ENCODE results near the gene PCCA. TPM values are rescaled to one million over a fixed set of nuclear protein-coding genes. Genes with fewer than 3 reads are reported as not detected.

Gene PCCA
- total and polyA plus RNA-seq, 4 donors: 17.7 to 37.4 (median 22.6) TPM

- WGBS, 2 donors: 93 to 94% methylated on average over 3 of the region's 3 CpGs
- no peak overlapping the region for H3K4me3 ChIP-seq (ENCODE audit: low read length in 2 of 2)
- no peaks in the 10 kb centered on the region for H3K9me3 ChIP-seq (ENCODE audit: control insufficient read depth, low read length)
- no peaks in the 10 kb centered on the region for H3K36me3 ChIP-seq (ENCODE audit: control insufficient read depth in 1 of 2, insufficient read depth in 2 of 2, low read length in 1 of 2)
- DNase-seq (no peak), ATAC-seq (ENCODE audit: low FRiP score) (no peak)
- H3K27me3 ChIP-seq (ENCODE audit: control insufficient read depth in 1 of 2, insufficient read depth in 2 of 2, low read length in 1 of 2): no peaks in the 10 kb centered on the region
- no peak overlapping the region for H3K27ac ChIP-seq (ENCODE audit: low read depth in 1 of 2, low read length in 2 of 2)
- intact Hi-C loops (cut with DNase I): no loop called here
- H3K4me1 ChIP-seq (ENCODE audit: control insufficient read depth in 1 of 2, insufficient read depth in 2 of 2, low read length in 2 of 2): no peaks in the 10 kb centered on the region
Measured at GRCh38 chr13:100179276-100179675, 90.4 kb downstream of the PCCA start.

GRCh38 chr13:100182900-100183490 is 94.1 kb downstream of the PCCA start:
- Histone ChIP-seq H3K27ac (ENCODE audit: low read depth in 1 of 2, low read length in 2 of 2) (no peak overlapping the region), H3K36me3 (ENCODE audit: control insufficient read depth in 1 of 2, insufficient read depth in 2 of 2, low read length in 1 of 2) (no peaks in the 10 kb centered on the region), H3K4me1 (ENCODE audit: control insufficient read depth in 1 of 2, insufficient read depth in 2 of 2, low read length in 2 of 2) (no peaks in the 10 kb centered on the region), H3K9me3 (ENCODE audit: control insufficient read depth, low read length) (no peaks in the 10 kb centered on the region), H3K4me3 (ENCODE audit: low read length in 2 of 2) (no peak overlapping the region), H3K27me3 (ENCODE audit: control insufficient read depth in 1 of 2, insufficient read depth in 2 of 2, low read length in 1 of 2) (no peaks in the 10 kb centered on the region)
- intact Hi-C loops (cut with DNase I): no loop called here
- ATAC-seq (ENCODE audit: low FRiP score) (no peak), DNase-seq (no peak)
- 89% methylated on average over 4 of the region's 4 CpGs for WGBS, 2 donors

- DNase-seq: no peak
- H3K27ac ChIP-seq (ENCODE audit: low read depth in 1 of 2, low read length in 2 of 2): no peak overlapping the region
- H3K9me3 ChIP-seq (ENCODE audit: control insufficient read depth, low read length): no peaks in the 10 kb centered on the region
- intact Hi-C loops (cut with DNase I): no loop called here
- H3K4me1 ChIP-seq (ENCODE audit: control insufficient read depth in 1 of 2, insufficient read depth in 2 of 2, low read length in 2 of 2): no peaks in the 10 kb centered on the region
- H3K27me3 ChIP-seq (ENCODE audit: control insufficient read depth in 1 of 2, insufficient read depth in 2 of 2, low read length in 1 of 2): no peaks in the 10 kb centered on the region
- H3K4me3 ChIP-seq (ENCODE audit: low read length in 2 of 2): no peak overlapping the region
- 95 to 98% methylated on average over 3 of the region's 3 CpGs for WGBS, 2 donors
- H3K36me3 ChIP-seq (ENCODE audit: control insufficient read depth in 1 of 2, insufficient read depth in 2 of 2, low read length in 1 of 2): no peaks in the 10 kb centered on the region
- ATAC-seq (ENCODE audit: low FRiP score): no peak
Measured at GRCh38 chr13:100184095-100184494, 95.2 kb downstream of the PCCA start.

DNA sequence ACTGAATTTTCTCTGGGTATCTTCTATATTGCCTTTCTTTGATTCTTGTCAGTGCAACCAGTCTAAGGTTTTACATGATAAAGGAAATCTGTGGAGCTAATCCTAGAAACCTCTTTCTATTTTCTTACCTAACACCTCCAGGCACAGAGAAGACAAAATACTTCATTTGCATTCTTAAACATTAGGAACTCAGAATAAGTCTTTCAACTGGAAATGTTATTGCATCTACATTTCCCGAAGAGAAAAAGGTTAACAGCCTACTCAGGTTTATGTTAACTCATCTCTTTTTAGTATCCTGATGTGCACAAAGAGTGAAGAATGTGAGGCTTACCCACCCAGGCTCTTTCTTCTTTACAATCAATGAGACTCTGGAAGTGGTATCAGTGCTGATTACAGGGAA is 106.7 kb downstream of the PCCA start:
- no peaks in the 10 kb centered on the region for H3K36me3 ChIP-seq (ENCODE audit: control insufficient read depth in 1 of 2, insufficient read depth in 2 of 2, low read length in 1 of 2)
- no peaks in the 10 kb centered on the region for H3K27me3 ChIP-seq (ENCODE audit: control insufficient read depth in 1 of 2, insufficient read depth in 2 of 2, low read length in 1 of 2)
- no peaks in the 10 kb centered on the region for H3K9me3 ChIP-seq (ENCODE audit: control insufficient read depth, low read length)
- no peaks in the 10 kb centered on the region for H3K4me1 ChIP-seq (ENCODE audit: control insufficient read depth in 1 of 2, insufficient read depth in 2 of 2, low read length in 2 of 2)
- DNase-seq (no peak), ATAC-seq (ENCODE audit: low FRiP score) (no peak)
- no peak overlapping the region for H3K4me3 ChIP-seq (ENCODE audit: low read length in 2 of 2)
- intact Hi-C loops (cut with DNase I): no loop called here
- 45 to 51% methylated on average over 1 of the region's 1 CpG for WGBS, 2 donors
- no peak overlapping the region for H3K27ac ChIP-seq (ENCODE audit: low read depth in 1 of 2, low read length in 2 of 2)

GRCh38 chr13:100196375-100196774 is 107.5 kb downstream of the PCCA start:
- H3K4me3 ChIP-seq (ENCODE audit: low read length in 2 of 2): no peak overlapping the region
- H3K4me1 ChIP-seq (ENCODE audit: control insufficient read depth in 1 of 2, insufficient read depth in 2 of 2, low read length in 2 of 2): no peaks in the 10 kb centered on the region
- no peaks in the 10 kb centered on the region for H3K27me3 ChIP-seq (ENCODE audit: control insufficient read depth in 1 of 2, insufficient read depth in 2 of 2, low read length in 1 of 2)
- no peak for DNase-seq
- intact Hi-C loops (cut with DNase I): no loop called here
- WGBS, 2 donors: 83 to 85% methylated on average over 3 of the region's 3 CpGs
- no peaks in the 10 kb centered on the region for H3K36me3 ChIP-seq (ENCODE audit: control insufficient read depth in 1 of 2, insufficient read depth in 2 of 2, low read length in 1 of 2)
- ATAC-seq (ENCODE audit: low FRiP score): no peak
- H3K9me3 ChIP-seq (ENCODE audit: control insufficient read depth, low read length): no peaks in the 10 kb centered on the region
- H3K27ac ChIP-seq (ENCODE audit: low read depth in 1 of 2, low read length in 2 of 2): no peak overlapping the region

DNA sequence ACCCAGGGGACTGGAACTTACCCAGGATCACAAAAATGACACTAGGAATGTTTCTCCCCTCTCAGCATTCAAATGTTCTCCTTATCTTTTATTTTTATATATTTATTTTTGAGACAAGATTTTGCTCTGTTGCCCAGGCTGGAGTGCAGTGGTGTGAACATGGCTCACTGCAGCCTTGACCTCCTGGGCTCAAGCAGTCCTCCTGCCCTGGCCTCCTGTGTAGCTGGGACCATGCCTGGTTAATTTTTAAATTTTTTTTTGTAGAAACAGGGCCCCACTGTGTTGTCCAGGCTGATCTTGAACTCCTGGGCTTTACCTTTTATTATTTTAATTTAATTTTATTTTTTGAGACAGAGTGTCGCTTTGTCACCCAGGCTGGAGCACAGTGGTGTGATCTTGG is 108.2 kb downstream of the PCCA start:
- WGBS, 2 donors: 99 to 100% methylated on average over 1 of the region's 1 CpG
- no peaks in the 10 kb centered on the region for H3K27me3 ChIP-seq (ENCODE audit: control insufficient read depth in 1 of 2, insufficient read depth in 2 of 2, low read length in 1 of 2)
- H3K36me3 ChIP-seq (ENCODE audit: control insufficient read depth in 1 of 2, insufficient read depth in 2 of 2, low read length in 1 of 2): no peaks in the 10 kb centered on the region
- no peaks in the 10 kb centered on the region for H3K9me3 ChIP-seq (ENCODE audit: control insufficient read depth, low read length)
- no peaks in the 10 kb centered on the region for H3K4me1 ChIP-seq (ENCODE audit: control insufficient read depth in 1 of 2, insufficient read depth in 2 of 2, low read length in 2 of 2)
- DNase-seq (no peak), ATAC-seq (ENCODE audit: low FRiP score) (no peak)
- H3K4me3 ChIP-seq (ENCODE audit: low read length in 2 of 2): no peak overlapping the region
- intact Hi-C loops (cut with DNase I): no loop called here
- no peak overlapping the region for H3K27ac ChIP-seq (ENCODE audit: low read depth in 1 of 2, low read length in 2 of 2)

GRCh38 chr13:100197591-100198365 is 108.9 kb downstream of the PCCA start:
- no peak overlapping the region for H3K27ac ChIP-seq (ENCODE audit: low read depth in 1 of 2, low read length in 2 of 2)
- intact Hi-C loops (cut with DNase I): no loop called here
- H3K27me3 ChIP-seq (ENCODE audit: control insufficient read depth in 1 of 2, insufficient read depth in 2 of 2, low read length in 1 of 2): no peaks in the 10 kb centered on the region
- H3K9me3 ChIP-seq (ENCODE audit: control insufficient read depth, low read length): no peaks in the 10 kb centered on the region
- 78 to 81% methylated on average over 5 of the region's 5 CpGs for WGBS, 2 donors
- no peak overlapping the region for H3K4me3 ChIP-seq (ENCODE audit: low read length in 2 of 2)
- H3K36me3 ChIP-seq (ENCODE audit: control insufficient read depth in 1 of 2, insufficient read depth in 2 of 2, low read length in 1 of 2): no peaks in the 10 kb centered on the region
- ATAC-seq (ENCODE audit: low FRiP score) (no peak), DNase-seq (no peak)
- no peaks in the 10 kb centered on the region for H3K4me1 ChIP-seq (ENCODE audit: control insufficient read depth in 1 of 2, insufficient read depth in 2 of 2, low read length in 2 of 2)

GRCh38 chr13:100203696-100204367 is 114.9 kb downstream of the PCCA start:
- Histone ChIP-seq H3K36me3 (ENCODE audit: control insufficient read depth in 1 of 2, insufficient read depth in 2 of 2, low read length in 1 of 2) (no peaks in the 10 kb centered on the region), H3K4me3 (ENCODE audit: low read length in 2 of 2) (no peak overlapping the region), H3K4me1 (ENCODE audit: control insufficient read depth in 1 of 2, insufficient read depth in 2 of 2, low read length in 2 of 2) (no peaks in the 10 kb centered on the region), H3K27me3 (ENCODE audit: control insufficient read depth in 1 of 2, insufficient read depth in 2 of 2, low read length in 1 of 2) (no peaks in the 10 kb centered on the region), H3K9me3 (ENCODE audit: control insufficient read depth, low read length) (no peaks in the 10 kb centered on the region), H3K27ac (ENCODE audit: low read depth in 1 of 2, low read length in 2 of 2) (no peak overlapping the region)
- no peak for ATAC-seq (ENCODE audit: low FRiP score)
- intact Hi-C loops (cut with DNase I): no loop called here
- WGBS, 2 donors: 73 to 75% methylated on average over 6 of the region's 6 CpGs
- no peak for DNase-seq

- Histone ChIP-seq H3K27ac (ENCODE audit: low read depth in 1 of 2, low read length in 2 of 2) (no peak overlapping the region), H3K9me3 (ENCODE audit: control insufficient read depth, low read length) (no peaks in the 10 kb centered on the region), H3K4me1 (ENCODE audit: control insufficient read depth in 1 of 2, insufficient read depth in 2 of 2, low read length in 2 of 2) (no peaks in the 10 kb centered on the region), H3K4me3 (ENCODE audit: low read length in 2 of 2) (no peak overlapping the region), H3K36me3 (ENCODE audit: control insufficient read depth in 1 of 2, insufficient read depth in 2 of 2, low read length in 1 of 2) (no peaks in the 10 kb centered on the region), H3K27me3 (ENCODE audit: control insufficient read depth in 1 of 2, insufficient read depth in 2 of 2, low read length in 1 of 2) (no peaks in the 10 kb centered on the region)
- DNase-seq (no peak), ATAC-seq (ENCODE audit: low FRiP score) (no peak)
- 95% methylated on average over 4 of the region's 4 CpGs for WGBS, 2 donors
- intact Hi-C loops (cut with DNase I): no loop called here
Measured at GRCh38 chr13:100208002-100208401, 119.1 kb downstream of the PCCA start.

Data from aorta (tissue), 5 donors.